Brain microvascular endothelial cell (primary cell): ENCODE measurements around the gene EPO.
"Not testable (repeated sequence)": the region's sequence is repeated elsewhere in the genome, so short reads cannot be mapped to it uniquely, and the experiment has no call there.

ENCODE experiments used
- DNase-seq: peaks from one replicate; pipeline ENCODE4 v3.0.0-alpha.2; 2020
- H3K27ac ChIP-seq: fragments of 250-450 bp; sonication (Bioruptor Pico); 2 replicates; pipeline ENCODE4 v1.5.1; 2020; ENCODE audit warnings: mild to moderate bottlenecking, moderate library complexity
- H3K27me3 ChIP-seq: fragments of 250-450 bp; sonication (Bioruptor Pico); replicated peaks from 2 replicates; pipeline ENCODE4 v1.5.1; 2020; ENCODE audit warnings: mild to moderate bottlenecking
- H3K36me3 ChIP-seq: fragments of 250-450 bp; sonication (Bioruptor Pico); replicated peaks from 2 replicates; pipeline ENCODE4 v1.5.1; 2020; ENCODE audit warnings: mild to moderate bottlenecking
- H3K4me3 ChIP-seq: 2 replicates; pipeline ENCODE4 v1.5.1; 2011; ENCODE audit warnings: low read depth, mild to moderate bottlenecking, control low read depth, low read length, moderate library complexity
- CTCF ChIP-seq: IDR thresholded peaks from 2 replicates; pipeline ENCODE4 v1.5.1; 2011; ENCODE audit warnings: low read depth, mild to moderate bottlenecking, moderate library complexity, low read length, control low read depth, inconsistent platforms; ENCODE audit errors: missing control alignments
- in situ Hi-C: cut with HindIII; loops from 2 replicates; pipeline ENCODE4 v1.10.0; 2017; ENCODE audit warnings: low sequenced_read_pairs, low pct_ligation_motif_present

EPO gene

GRCh38 chr7:100694098-100694745 is 26.0 kb upstream of the EPO start, which contains the start of gene GIGYF1:
TSS of gene GIGYF1 (minus strand) at chr7:100694250. CDS start at chr7:100688238, 6,012 bp downstream.
- no peaks in the 10 kb centered on the region for H3K27me3 ChIP-seq
- in situ Hi-C loops: no loop called here
- no peak for TF ChIP-seq CTCF
- no peak within 1 kb of the TSS for H3K27ac ChIP-seq
- H3K4me3 ChIP-seq: peak within 1 kb of the TSS; percentile 62
- H3K36me3 ChIP-seq: peaks cover 4% of the 10 kb centered on the region
- DNase-seq: no peak

GRCh38 chr7:100696123-100696521 is 24.1 kb upstream of the EPO start:
- H3K27ac ChIP-seq: no peak overlapping the region
- no peak for TF ChIP-seq CTCF
- DNase-seq: no peak
- no peak overlapping the region for H3K4me3 ChIP-seq
- peaks cover under 1% of the 10 kb centered on the region for H3K36me3 ChIP-seq
- in situ Hi-C loops: no loop called here
- no peaks in the 10 kb centered on the region for H3K27me3 ChIP-seq

DNA sequence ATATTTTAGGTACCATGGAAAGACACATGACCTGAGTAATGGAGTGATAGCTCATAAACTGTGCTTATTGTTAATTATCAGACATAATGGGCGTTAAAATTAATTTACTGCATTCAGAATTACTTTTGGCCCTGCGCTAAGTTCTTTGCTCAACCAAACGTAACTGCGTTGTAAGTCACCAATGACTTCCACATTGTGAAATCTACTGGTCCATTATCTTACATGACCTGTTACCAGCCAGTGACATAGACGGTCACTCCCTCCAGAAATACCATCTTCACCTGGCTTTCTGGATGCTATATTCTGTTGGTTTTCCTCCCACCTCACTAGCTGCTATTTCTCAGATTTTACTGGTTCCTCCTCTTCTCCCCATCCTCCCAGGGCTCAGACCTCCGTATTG is 21.2 kb upstream of the EPO start:
- Histone ChIP-seq H3K4me3 (no peak overlapping the region), H3K36me3 (no peaks in the 10 kb centered on the region), H3K27me3 (no peaks in the 10 kb centered on the region), H3K27ac (no peak overlapping the region)
- in situ Hi-C loops: no loop called here
- no peak for TF ChIP-seq CTCF
- no peak for DNase-seq

- not testable (repeated sequence) for H3K4me3 ChIP-seq, DNase-seq, H3K27ac ChIP-seq, H3K36me3 ChIP-seq, H3K27me3 ChIP-seq
- in situ Hi-C loops: loop anchor here (25.0 kb wide), 1 partner anchor 136 kb away; the partner anchor contains the start of gene EPHB4
Measured at GRCh38 chr7:100701089-100701488, 19.2 kb upstream of the EPO start.

GRCh38 chr7:100705320-100705752 is 14.9 kb upstream of the EPO start:
- Histone ChIP-seq H3K27ac (peak overlapping the region; percentile 59), H3K27me3 (no peaks in the 10 kb centered on the region), H3K36me3 (no peaks in the 10 kb centered on the region), H3K4me3 (peak overlapping the region; percentile 94)
- DNase-seq: peak; percentile 60
- TF ChIP-seq CTCF: peak; percentile 96
- in situ Hi-C loops: loop anchor here (25.0 kb wide), 1 partner anchor 132 kb away; the partner anchor contains the start of gene EPHB4

- peak within 1 kb of the TSS; percentile 59 for H3K27ac ChIP-seq
- H3K27me3 ChIP-seq: no peaks in the 10 kb centered on the region
- no peaks in the 10 kb centered on the region for H3K36me3 ChIP-seq
- peak; percentile 97 for DNase-seq
- TF ChIP-seq CTCF: no peak
- peak within 1 kb of the TSS; percentile 94 for H3K4me3 ChIP-seq
- in situ Hi-C loops: loop anchor here (25.0 kb wide), 1 partner anchor 131 kb away; the partner anchor contains the start of gene EPHB4
Measured at GRCh38 chr7:100705753-100706671, 14.3 kb upstream of the EPO start, which contains the start of gene POP7. TSS of gene POP7 (plus strand) at chr7:100706121. CDS start at chr7:100706831, 710 bp downstream.
